H1 (cell line): Measurements from ENCODE around the gene MTF1. TPM values are rescaled to one million over a fixed set of nuclear protein-coding genes. Genes with fewer than 3 reads are reported as not detected.

ENCODE experiments used
- CTCF ChIA-PET: fragments of 300-600 bp; sonication (Branson Sonifier 250); formaldehyde crosslinking; loops from one replicate; lab custom pipeline; 2021; ENCODE audit not compliant: partially characterized antibody; lab: Charles Lee
- POLR2A ChIA-PET: fragments of 300-600 bp; sonication (Branson Sonifier 250); formaldehyde crosslinking; loops from one replicate; lab custom pipeline; 2021; ENCODE audit warnings: inconsistent platforms; ENCODE audit not compliant: partially characterized antibody; lab: Charles Lee
- DNase-seq, 2 experiments: peaks; one replicate each; pipeline versions ENCODE4 v3.0.0 to v3.0.0-alpha.2; 2010 to 2022; ENCODE audit warnings: low spot score in 2 of 2, low read depth in 1 of 2, mixed read lengths in 1 of 2
- FAIRE-seq: peaks from 2 replicates; lab custom pipeline; 2011; peaks lifted over from hg19 to GRCh38; lab: Jason Lieb, UNC
- H2AFZ ChIP-seq: 2 replicates; pipeline ENCODE4 v1.8.1; 2012; ENCODE audit warnings: low read length, inconsistent platforms
- H2AK5ac ChIP-seq: 2 replicates; pipeline ENCODE4 v1.6.1; 2013; ENCODE audit warnings: low read depth, low read length
- H2BK120ac ChIP-seq: replicated peaks from 2 replicates; pipeline ENCODE3; 2013; ENCODE audit warnings: low read depth, low read length, inconsistent platforms
- H2BK12ac ChIP-seq: 2 replicates; pipeline ENCODE4 v1.6.1; 2013; ENCODE audit warnings: low read depth, low read length
- H2BK15ac ChIP-seq: 2 replicates; pipeline ENCODE4 v1.6.1; 2013; ENCODE audit warnings: low read length
- H2BK20ac ChIP-seq: 2 replicates; pipeline ENCODE4 v1.6.1; 2013; ENCODE audit warnings: low read length
- H2BK5ac ChIP-seq: 2 replicates; pipeline ENCODE4 v1.6.1; 2013; ENCODE audit warnings: low read depth, low read length
- H3K14ac ChIP-seq: 2 replicates; pipeline ENCODE4 v1.6.1; 2013; ENCODE audit warnings: inconsistent platforms; ENCODE audit not compliant: insufficient read length
- H3K18ac ChIP-seq: 2 replicates; pipeline ENCODE4 v1.6.1; 2013; ENCODE audit warnings: low read length; ENCODE audit errors: extremely low read depth
- H3K23ac ChIP-seq: 2 replicates; pipeline ENCODE4 v1.6.1; 2013; ENCODE audit warnings: inconsistent platforms; ENCODE audit not compliant: insufficient read length
- H3K23me2 ChIP-seq: 2 replicates; pipeline ENCODE4 v1.6.1; 2013; ENCODE audit warnings: low read depth, low read length
- H3K27ac ChIP-seq: 2 replicates; pipeline ENCODE4 v1.6.1; 2011; ENCODE audit warnings: low read depth, low read length, inconsistent platforms
- H3K27me3 ChIP-seq, 4 experiments: replicated peaks in 1 of 4; 1 replicate in 1 of 4; 2 replicates in 3 of 4; pipeline versions ENCODE4 v1.6.1 to v1.8.1; 2011 to 2013; ENCODE audit warnings: low read length in 3 of 4, mild to moderate bottlenecking in 3 of 4, inconsistent platforms in 2 of 4, mixed read lengths in 2 of 4, moderate library complexity in 1 of 4; ENCODE audit not compliant: control insufficient read depth in 3 of 4, insufficient read depth in 3 of 4; ENCODE audit errors: extremely low read depth in 1 of 4
- H3K36me3 ChIP-seq, 4 experiments: 2 replicates each; pipeline versions ENCODE4 v1.6.1 to v1.8.1; 2011 to 2013; ENCODE audit warnings: mild to moderate bottlenecking in 4 of 4, low read length in 3 of 4, moderate library complexity in 2 of 4, control low read depth in 1 of 4, inconsistent platforms in 1 of 4; ENCODE audit not compliant: insufficient read depth in 4 of 4, control insufficient read depth in 2 of 4
- H3K4ac ChIP-seq: replicated peaks from 2 replicates; pipeline ENCODE3; 2013; ENCODE audit warnings: low read length, low read depth, mixed read lengths, inconsistent platforms; ENCODE audit not compliant: insufficient read length
- H3K4me1 ChIP-seq, 4 experiments: replicated peaks in 1 of 4; 1 replicate in 1 of 4; 2 replicates in 3 of 4; pipeline versions ENCODE4 v1.6.1 to v1.8.1; 2011 to 2013; ENCODE audit warnings: low read length in 3 of 4, inconsistent platforms in 2 of 4, mixed read lengths in 1 of 4; ENCODE audit not compliant: insufficient read depth in 4 of 4, control insufficient read depth in 3 of 4
- H3K4me2 ChIP-seq, 2 experiments: 2 replicates each; pipeline versions ENCODE4 v1.6.1 to v1.8.1; 2011 to 2013; ENCODE audit warnings: low read depth in 2 of 2, low read length in 2 of 2, control low read depth in 1 of 2, inconsistent platforms in 1 of 2, mild to moderate bottlenecking in 1 of 2; ENCODE audit not compliant: insufficient read depth in 1 of 2
- H3K4me3 ChIP-seq, 4 experiments: fragments of 200-600, 300-600 bp in 1 of 4; sonication (generic), shearing (Covaris generic), sonication (Bioruptor Twin) in 1 of 4; 2 replicates each; pipeline versions ENCODE4 v1.5.1 to v1.8.1; 2011 to 2016; ENCODE audit warnings: low read length in 4 of 4, low read depth in 3 of 4, control low read depth in 2 of 4, inconsistent platforms in 2 of 4, mild to moderate bottlenecking in 2 of 4, mixed read lengths in 1 of 4, moderate library complexity in 1 of 4; ENCODE audit not compliant: insufficient read depth in 2 of 4; ENCODE audit errors: extremely low read depth in 1 of 4
- H3K56ac ChIP-seq: replicated peaks from 2 replicates; pipeline ENCODE3; 2013; ENCODE audit warnings: low read depth, mild to moderate bottlenecking, mixed read lengths, low read length, inconsistent platforms; ENCODE audit not compliant: insufficient read length
- H3K79me1 ChIP-seq: 2 replicates; pipeline ENCODE4 v1.6.1; 2013; ENCODE audit warnings: low read depth, low read length, control low read depth
- H3K79me2 ChIP-seq, 2 experiments: 2 replicates each; pipeline versions ENCODE4 v1.6.1 to v1.8.1; 2012 to 2013; ENCODE audit warnings: low read length in 2 of 2, mild to moderate bottlenecking in 2 of 2, inconsistent platforms in 1 of 2; ENCODE audit not compliant: insufficient read depth in 2 of 2, control insufficient read depth in 1 of 2
- H3K9ac ChIP-seq, 4 experiments: replicated peaks in 1 of 4; 1 replicate in 1 of 4; 2 replicates in 3 of 4; pipeline versions ENCODE4 v1.6.1 to v1.8.1; 2011 to 2013; ENCODE audit warnings: low read depth in 3 of 4, low read length in 3 of 4, control low read depth in 2 of 4, mild to moderate bottlenecking in 2 of 4, moderate library complexity in 2 of 4, inconsistent platforms in 1 of 4; ENCODE audit errors: extremely low read depth in 1 of 4
- H3K9me3 ChIP-seq, 2 experiments: 2 replicates each; pipeline versions ENCODE4 v1.6.1 to v1.8.1; 2012 to 2013; ENCODE audit warnings: mild to moderate bottlenecking in 2 of 2, moderate library complexity in 2 of 2, control low read depth in 1 of 2, inconsistent platforms in 1 of 2, low read depth in 1 of 2, low read length in 1 of 2, mixed read lengths in 1 of 2; ENCODE audit not compliant: insufficient read depth in 2 of 2
- H4K20me1 ChIP-seq, 2 experiments: replicated peaks in 1 of 2; 2 replicates each; pipeline versions ENCODE3 to v1.8.1; 2011 to 2013; ENCODE audit warnings: inconsistent platforms in 2 of 2, low read length in 2 of 2, mild to moderate bottlenecking in 1 of 2; ENCODE audit not compliant: insufficient read depth in 2 of 2, control insufficient read depth in 1 of 2
- H4K5ac ChIP-seq: 2 replicates; pipeline ENCODE4 v1.6.1; 2013; ENCODE audit warnings: low read length, low read depth, mixed read lengths, inconsistent platforms; ENCODE audit not compliant: insufficient read length
- H4K8ac ChIP-seq: 2 replicates; pipeline ENCODE4 v1.8.0; 2013; ENCODE audit warnings: mild to moderate bottlenecking, moderate library complexity, low read length, inconsistent platforms; ENCODE audit not compliant: insufficient read depth; ENCODE audit errors: extremely low read depth
- H4K91ac ChIP-seq: replicated peaks from 2 replicates; pipeline ENCODE3; 2013; ENCODE audit warnings: low read length, mixed read lengths, inconsistent platforms; ENCODE audit not compliant: insufficient read length
- CBX8 ChIP-seq: fragments of 300-800, 300-1000 bp; sonication (generic); IDR thresholded peaks from 2 replicates; pipeline ENCODE4 v1.7.1; 2016; ENCODE audit warnings: low read depth, low read length, borderline replicate concordance
- CHD1 ChIP-seq: IDR thresholded peaks from 2 replicates; pipeline ENCODE4 v1.6.1; 2012; ENCODE audit warnings: low read depth, low read length, improper control_type of control experiment
- CHD2 ChIP-seq: IDR thresholded peaks from 2 replicates; pipeline ENCODE4 v1.6.1; 2012; ENCODE audit warnings: low read length, improper control_type of control experiment
- EP300 ChIP-seq, 2 experiments: IDR thresholded peaks; 1 replicate in 1 of 2; 2 replicates in 1 of 2; pipeline ENCODE4 v1.6.1; 2011 to 2012; ENCODE audit warnings: low read depth in 2 of 2, low read length in 2 of 2, mild to moderate bottlenecking in 2 of 2, borderline replicate concordance in 1 of 2, inconsistent platforms in 1 of 2, moderate library complexity in 1 of 2
- JUND ChIP-seq: IDR thresholded peaks from 2 replicates; pipeline ENCODE4 v1.6.1; 2011; ENCODE audit warnings: mild to moderate bottlenecking, improper control_type of control experiment, low read length
- KDM1A ChIP-seq: fragments of 200-600, 300-600 bp; sonication (generic); IDR thresholded peaks from 2 replicates; pipeline ENCODE4 v1.7.1; 2016; ENCODE audit warnings: mild to moderate bottlenecking, low read length, borderline replicate concordance
- POLR2A ChIP-seq, 2 experiments: IDR thresholded peaks; 1 replicate in 1 of 2; 2 replicates in 1 of 2; pipeline ENCODE4 v1.6.1; 2011; ENCODE audit warnings: low read depth in 2 of 2, low read length in 2 of 2, mild to moderate bottlenecking in 2 of 2; ENCODE audit errors: control extremely low read depth in 1 of 2
- RNF2 ChIP-seq: fragments of 200-900, 300-1000 bp; sonication (generic); IDR thresholded peaks from 2 replicates; pipeline ENCODE4 v1.7.1; 2016; ENCODE audit warnings: borderline replicate concordance, low read depth, mild to moderate bottlenecking, antibody characterized with exemption, low read length; ENCODE audit not compliant: poor library complexity, severe bottlenecking; ENCODE audit errors: missing control alignments
- SIRT6 ChIP-seq: IDR thresholded peaks from one replicate; pipeline ENCODE4 v1.7.1; 2012; ENCODE audit warnings: low read length, inconsistent platforms
- TBP ChIP-seq: IDR thresholded peaks from 2 replicates; pipeline ENCODE4 v1.6.1; 2011; ENCODE audit warnings: low read depth, low read length, improper control_type of control experiment
- WGBS, 2 experiments: shearing (Covaris generic) in 1 of 2; methylation state at CpG; one replicate each; pipeline versions ENCODE4 v1.1.6 to v1.1.7; 2013 to 2015; ENCODE audit warnings: low lambda C conversion rate in 2 of 2, mixed read lengths in 2 of 2, inconsistent platforms in 1 of 2, low coverage in 1 of 2, missing lambda C conversion rate in 1 of 2; ENCODE audit not compliant: insufficient replicate concordance in 2 of 2, insufficient coverage in 1 of 2, insufficient read length in 1 of 2; ENCODE audit errors: extremely low coverage in 1 of 2, missing lambda C conversion rate in 1 of 2; 5-methylcytosine and 5-hydroxymethylcytosine counted together
- polyA plus RNA-seq, 7 experiments: library from polyadenylated mRNA; depleted of rRNA in 3 of 7; stranded (reverse) in 5 of 7; unstranded in 2 of 7; fragments of >200 nt in 5 of 7; fragments of 200-250 nt in 2 of 7; gene quantifications; 1 replicate in 5 of 7; 2 replicates in 1 of 7; 4 replicates in 1 of 7; pipeline versions ENCODE4 v1.2.1 to v1.2.3, GENCODE V29; 2011 to 2013; ENCODE audit warnings: missing spikeins in 2 of 7, mixed read lengths in 2 of 7
- total RNA-seq: library from RNA; stranded (reverse); fragmentation: NEBNext Ultra II Directional; extraction: Animal tissue kit (Norgen Biotek cat#: 25700); gene quantifications from 2 replicates; pipeline ENCODE4 v1.2.1, GENCODE V29; 2021
- TF ChIP-seq, protein P1 (sequence below): IDR thresholded peaks from 2 replicates; pipeline ENCODE4 v1.6.1; 2011; ENCODE audit warnings: low read depth, mild to moderate bottlenecking, low read length; ENCODE audit not compliant: insufficient read depth
- TF ChIP-seq, protein P2 (sequence below): IDR thresholded peaks from 2 replicates; pipeline ENCODE4 v1.6.1; 2012; ENCODE audit warnings: inconsistent platforms

Gene MTF1
- total and polyA plus RNA-seq, 2 of the 8 experiments (the other 6 are each of a cell fraction or from before 2014, with no cell fraction given) = 4.0 to 15.5 TPM

DNA sequence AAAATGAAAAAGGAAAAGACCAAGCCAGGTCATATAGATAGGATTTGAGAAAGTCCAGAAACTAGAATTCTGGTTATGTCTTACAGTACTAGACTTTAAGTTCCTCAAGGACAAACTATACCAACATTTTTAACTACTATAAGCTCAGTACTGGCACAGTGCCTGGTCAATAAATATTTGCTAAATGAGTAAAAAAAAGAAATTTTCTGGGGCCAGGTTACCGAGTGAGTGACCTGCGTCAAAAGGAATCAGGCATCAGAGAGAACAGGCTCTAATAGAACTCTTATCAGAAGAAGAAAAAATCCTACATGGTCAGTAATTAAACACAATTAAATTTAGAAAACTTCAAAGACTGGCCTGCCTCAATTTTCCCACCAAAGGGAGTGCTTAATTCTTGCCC, 27.6 kb downstream of the MTF1 start:
- Histone ChIP-seq H3K4me3 (no peak overlapping the region), H2BK15ac (no peak overlapping the region), H3K36me3 (peaks cover 3 to 38% (median 24%) of the 10 kb centered on the region in 4 experiments; a peak in 7 of 8 replicates), H2AK5ac (no peak overlapping the region), H4K91ac (no peak overlapping the region), H3K23ac (no peak overlapping the region), H2BK5ac (no peak overlapping the region), H2BK120ac (no peak overlapping the region), H4K20me1 (no peaks in the 10 kb centered on the region), H4K8ac (no peak overlapping the region), H4K5ac (no peak overlapping the region), H2AFZ (no peak overlapping the region), H3K18ac (no peak overlapping the region), H3K27me3 (no peaks in the 10 kb centered on the region), H3K4me2 (no peak overlapping the region), H3K79me2 (no peaks in the 10 kb centered on the region), H3K4me1 (no peaks in the 10 kb centered on the region), H3K9ac (no peak overlapping the region), H3K56ac (no peak overlapping the region), H3K27ac (no peak overlapping the region), H3K79me1 (no peaks in the 10 kb centered on the region), H3K23me2 (no peaks in the 10 kb centered on the region), H3K9me3 (no peaks in the 10 kb centered on the region), H2BK20ac (no peak overlapping the region), H2BK12ac (no peak overlapping the region), H3K4ac (no peak overlapping the region), H3K14ac (no peak overlapping the region)
- no peak for DNase-seq
- no peak for FAIRE-seq
- ChIA-PET CTCF (interaction anchor here (0.8 to 1.2 kb wide), 3 partner anchors 28 to 182 kb away, joined by 3 to 4 read pairs (median 3); partner anchors contain the start of gene MTF1), POLR2A (interaction anchor here (1.3 kb wide), 1 partner anchor 27 kb away, joined by 3 read pairs; the partner anchor contains the start of gene MTF1)
- TF ChIP-seq CHD1 = no peak
- TF ChIP-seq JUND = no peak
- TF ChIP-seq RNF2 = no peak
- TF ChIP-seq KDM1A = no peak
- TF ChIP-seq SIRT6 = no peak
- no peak for TF ChIP-seq TBP
- TF ChIP-seq, protein P1, sequence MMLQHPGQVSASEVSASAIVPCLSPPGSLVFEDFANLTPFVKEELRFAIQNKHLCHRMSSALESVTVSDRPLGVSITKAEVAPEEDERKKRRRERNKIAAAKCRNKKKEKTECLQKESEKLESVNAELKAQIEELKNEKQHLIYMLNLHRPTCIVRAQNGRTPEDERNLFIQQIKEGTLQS = no peak
- TF ChIP-seq POLR2A (IDR thresholded peaks at IDR 0.05; ENCODE audit: control extremely low read depth in 1 of 2, low read depth in 2 of 2, low read length in 2 of 2) = no peak
- TF ChIP-seq, protein P2, sequence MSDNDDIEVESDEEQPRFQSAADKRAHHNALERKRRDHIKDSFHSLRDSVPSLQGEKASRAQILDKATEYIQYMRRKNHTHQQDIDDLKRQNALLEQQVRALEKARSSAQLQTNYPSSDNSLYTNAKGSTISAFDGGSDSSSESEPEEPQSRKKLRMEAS = no peak
- no peak for TF ChIP-seq EP300 (IDR thresholded peaks at IDR 0.05; ENCODE audit: borderline replicate concordance in 1 of 2, low read depth in 2 of 2, low read length in 2 of 2)
- TF ChIP-seq CBX8 = no peak
- TF ChIP-seq CHD2 = no peak
- 94% methylated on average over 2 of the region's 2 CpGs; no CpG with 5 or more reads in 1 of the 2 experiments for WGBS, 2 experiments
